Astrocyte of the spinal cord (primary cell): ENCODE results near the gene MUC12.

Experiments used
- DNase-seq: peaks from one replicate; pipeline ENCODE4 v3.0.0; 2011; ENCODE audit warnings: low read depth, low spot score
- H3K4me3 ChIP-seq: 2 replicates; pipeline ENCODE4 v1.5.1; 2011; ENCODE audit warnings: low read depth, mild to moderate bottlenecking, low read length, moderate library complexity
- in situ Hi-C: cut with HindIII; loops from 2 replicates; pipeline ENCODE4 v1.10.0; 2017; ENCODE audit warnings: low sequenced_read_pairs
- TF ChIP-seq, protein P1 (sequence below): IDR thresholded peaks from 2 replicates; pipeline ENCODE4 v1.5.1; 2012; ENCODE audit warnings: low read depth, mild to moderate bottlenecking, low read length, inconsistent platforms

Gene MUC12

DNA sequence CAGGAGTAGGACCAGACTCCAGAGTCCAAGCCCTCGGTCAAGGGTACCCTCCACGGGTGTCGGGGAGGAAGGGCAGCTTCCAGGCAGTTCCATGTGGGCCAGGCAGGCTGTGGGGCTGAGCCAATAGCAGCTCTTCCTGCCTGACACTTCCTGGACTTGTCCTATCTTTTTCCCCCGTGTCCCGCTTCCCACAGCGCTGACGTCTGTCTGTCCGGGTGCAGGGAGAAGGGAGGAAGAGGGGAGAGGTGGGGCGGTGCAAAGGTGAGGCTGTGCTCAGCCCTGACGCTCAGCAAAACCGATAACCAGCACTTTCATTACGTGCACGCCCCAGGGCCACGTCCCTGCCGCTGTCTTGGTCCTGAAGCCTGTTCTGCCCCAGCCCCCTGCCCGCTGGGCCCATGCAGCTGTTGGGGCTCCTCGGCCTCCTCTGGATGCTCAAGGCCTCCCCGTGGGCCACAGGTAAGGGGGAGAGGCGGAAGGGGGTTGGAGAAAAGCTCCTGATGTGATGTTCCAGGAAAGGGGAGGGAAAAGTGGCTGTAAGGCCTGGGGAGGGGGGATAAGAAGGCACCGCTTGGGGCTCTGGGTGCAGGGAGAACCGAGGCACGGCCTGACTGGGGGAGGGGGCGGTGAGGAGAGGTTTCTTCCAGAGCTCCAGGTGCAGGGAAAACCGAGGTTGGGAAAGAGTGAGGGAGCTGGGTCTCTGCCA, 20.0 kb upstream of the MUC12 start, which contains the start of gene MUC3A:
Gene MUC3A (plus strand): TSS at position 308 of the 706 bp plus-strand sequence. CDS start 91 bp downstream, at position 399.
- no peak for DNase-seq
- H3K4me3 ChIP-seq, result no peak within 1 kb of the TSS
- in situ Hi-C loops, result no loop called here
- TF ChIP-seq, protein P1, sequence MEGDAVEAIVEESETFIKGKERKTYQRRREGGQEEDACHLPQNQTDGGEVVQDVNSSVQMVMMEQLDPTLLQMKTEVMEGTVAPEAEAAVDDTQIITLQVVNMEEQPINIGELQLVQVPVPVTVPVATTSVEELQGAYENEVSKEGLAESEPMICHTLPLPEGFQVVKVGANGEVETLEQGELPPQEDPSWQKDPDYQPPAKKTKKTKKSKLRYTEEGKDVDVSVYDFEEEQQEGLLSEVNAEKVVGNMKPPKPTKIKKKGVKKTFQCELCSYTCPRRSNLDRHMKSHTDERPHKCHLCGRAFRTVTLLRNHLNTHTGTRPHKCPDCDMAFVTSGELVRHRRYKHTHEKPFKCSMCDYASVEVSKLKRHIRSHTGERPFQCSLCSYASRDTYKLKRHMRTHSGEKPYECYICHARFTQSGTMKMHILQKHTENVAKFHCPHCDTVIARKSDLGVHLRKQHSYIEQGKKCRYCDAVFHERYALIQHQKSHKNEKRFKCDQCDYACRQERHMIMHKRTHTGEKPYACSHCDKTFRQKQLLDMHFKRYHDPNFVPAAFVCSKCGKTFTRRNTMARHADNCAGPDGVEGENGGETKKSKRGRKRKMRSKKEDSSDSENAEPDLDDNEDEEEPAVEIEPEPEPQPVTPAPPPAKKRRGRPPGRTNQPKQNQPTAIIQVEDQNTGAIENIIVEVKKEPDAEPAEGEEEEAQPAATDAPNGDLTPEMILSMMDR, result no peak

GRCh38 chr7:100949933-100950443, 19.4 kb upstream of the MUC12 start:
- in situ Hi-C loops, result no loop called here
- no peak for DNase-seq
- TF ChIP-seq, protein P1, result no peak
- no peak overlapping the region for H3K4me3 ChIP-seq

GRCh38 chr7:100951172-100951571, 18.2 kb upstream of the MUC12 start:
- in situ Hi-C loops, result no loop called here
- TF ChIP-seq, protein P1, result no peak

GRCh38 chr7:100951888-100952560, 17.3 kb upstream of the MUC12 start:
- DNase-seq, result no peak
- no peak overlapping the region for H3K4me3 ChIP-seq
- in situ Hi-C loops, result no loop called here
- TF ChIP-seq, protein P1, result no peak

More at GRCh38 chr7:100951172-100951571, 18.2 kb upstream of the MUC12 start:
- DNase-seq, result no peak
- H3K4me3 ChIP-seq, result no peak overlapping the region

- H3K4me3 ChIP-seq, result no peak overlapping the region
- DNase-seq, result no peak
- TF ChIP-seq, protein P1, result no peak
- in situ Hi-C loops, result no loop called here
Observed at GRCh38 chr7:100952641-100953040, 16.7 kb upstream of the MUC12 start.

DNA sequence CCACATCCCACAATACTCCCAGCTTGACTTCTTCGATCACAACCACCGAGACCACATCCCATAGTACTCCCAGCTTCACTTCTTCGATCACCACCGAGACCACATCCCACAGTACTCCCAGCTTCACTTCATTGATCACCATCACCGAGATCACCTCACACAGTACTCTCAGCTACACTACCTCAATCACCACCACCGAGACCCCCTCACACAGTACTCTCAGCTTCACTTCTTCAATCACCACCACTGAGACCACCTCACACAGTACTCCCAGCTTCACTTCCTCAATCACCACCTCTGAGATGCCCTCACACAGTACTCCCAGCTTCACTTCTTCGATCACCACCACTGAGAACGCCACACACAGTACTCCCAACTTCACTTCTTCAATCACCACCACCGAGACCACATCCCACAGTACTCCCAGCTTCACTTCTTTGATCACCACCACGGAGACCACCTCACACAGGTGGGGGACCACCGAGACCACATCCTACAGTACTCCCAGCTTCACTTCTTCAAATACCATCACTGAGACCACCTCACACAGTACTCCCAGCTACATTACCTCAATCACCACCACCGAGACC, 11.4 kb upstream of the MUC12 start:
- no peak overlapping the region for H3K4me3 ChIP-seq
- no peak for DNase-seq
- in situ Hi-C loops, result no loop called here
- TF ChIP-seq, protein P1, result no peak
